Measurements from ENCODE around the gene HMCES. TPM values are rescaled to one million over a fixed set of nuclear protein-coding genes. Genes with fewer than 3 reads are reported as not detected.

The HMCES gene
- 47.3 and 52.5 TPM in 2 replicates for total RNA-seq

DNA sequence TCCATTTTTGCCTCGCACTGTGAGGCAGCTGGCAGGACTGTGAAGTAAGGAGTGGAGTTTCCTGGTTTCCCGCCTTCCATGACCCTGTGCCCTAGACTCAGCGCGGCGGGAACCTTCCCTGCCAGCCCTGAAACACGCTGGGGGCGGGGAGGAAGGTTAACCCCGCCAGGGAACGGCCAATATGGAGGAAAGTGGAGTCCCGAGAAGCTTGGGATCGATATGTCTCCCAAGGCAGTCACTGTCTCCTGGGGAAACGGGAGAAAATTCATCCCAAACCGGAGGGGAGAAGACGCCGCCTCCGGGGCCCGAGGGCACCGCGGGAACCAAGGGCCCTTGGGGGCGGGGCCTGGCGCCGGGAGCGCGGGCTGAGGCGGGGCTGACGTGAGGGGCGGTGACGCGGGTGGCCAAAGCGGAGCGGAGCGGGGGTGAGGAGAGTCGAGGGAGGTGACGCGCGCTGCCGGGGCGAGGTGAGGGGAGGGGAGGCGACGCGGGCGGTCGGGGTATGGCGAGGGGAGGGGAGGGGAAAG, at the start of gene HMCES:
Gene HMCES, plus strand, starts transcription at position 432 of the 527 bp plus-strand sequence. CDS start 863 bp downstream, outside the sequence.
- intact Hi-C loops (cut with micrococcal nuclease) = loop anchor here (1.0 kb wide), 9 partner anchors 29 to 615 kb away; partner anchors contain the start of genes CFAP92, COPG1, IFT122 and ISY1

GRCh38 chr3:129228891-129229585, 49.6 kb upstream of the HMCES start:
- intact Hi-C loops (cut with micrococcal nuclease) = no loop called here

DNA sequence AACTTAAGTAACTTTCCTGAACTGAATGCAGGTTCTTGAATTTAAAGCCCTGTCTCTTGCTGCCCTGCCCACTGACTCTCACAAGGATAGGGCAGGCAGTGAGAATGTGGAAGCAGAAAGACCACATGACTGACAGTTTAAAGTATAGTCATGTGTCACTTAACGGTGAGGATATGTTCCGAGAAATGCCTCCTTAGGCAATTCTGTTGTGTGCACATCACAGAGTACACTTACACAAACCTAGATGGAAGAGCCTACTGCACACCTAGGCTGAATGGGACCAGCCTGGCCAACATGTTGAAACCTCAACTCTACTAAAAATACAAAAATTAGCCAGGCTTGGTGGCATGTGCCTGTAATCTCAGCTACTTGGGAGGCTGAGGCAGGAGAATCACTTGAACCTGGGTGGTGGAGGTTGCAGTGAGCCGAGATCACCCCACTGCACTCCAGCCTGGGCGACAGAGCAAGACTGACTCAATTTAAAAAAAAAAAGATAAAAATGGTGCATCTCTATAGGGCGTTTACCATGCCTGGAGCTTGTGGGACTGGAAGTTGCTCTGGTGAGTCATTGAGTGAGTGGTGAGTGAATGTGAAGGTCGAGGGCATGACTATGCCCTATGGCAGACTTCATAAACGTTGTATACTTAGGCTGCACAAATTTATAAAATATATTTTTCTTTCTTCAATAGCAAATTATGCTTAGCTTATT, 48.2 kb upstream of the HMCES start:
- intact Hi-C loops (cut with micrococcal nuclease) = loop anchor here (1.0 to 2.0 kb wide), 4 partner anchors 9 to 46 kb away; partner anchors contain the start of gene COPG1

- intact Hi-C loops (cut with micrococcal nuclease) = loop anchor here (2.0 kb wide), 1 partner anchor 13 kb away; no protein-coding TSS in a partner anchor
These were observed 47.1 kb upstream of the HMCES start for GRCh38 chr3:129231331-129232119.

DNA sequence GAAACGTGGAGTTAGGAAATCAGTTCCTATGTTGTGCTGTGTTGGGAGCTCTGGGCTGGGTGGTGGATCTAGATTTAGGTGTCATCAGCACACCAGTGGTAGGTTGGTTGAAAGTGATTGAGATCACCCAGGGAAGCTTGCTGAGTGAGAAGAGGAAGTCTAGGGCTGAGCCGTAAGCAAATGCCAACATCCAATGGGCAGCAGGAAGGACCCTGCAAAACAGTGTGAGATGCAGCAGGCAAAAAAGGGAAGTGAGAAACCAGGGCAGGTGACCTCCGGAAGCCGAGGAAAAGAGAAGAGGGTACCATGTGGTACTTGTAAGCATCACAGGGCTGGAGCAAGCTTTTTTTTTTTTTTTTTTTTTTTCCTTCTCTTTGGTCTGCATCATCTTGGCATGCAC, 45.1 kb upstream of the HMCES start:
- intact Hi-C loops (cut with micrococcal nuclease) = no loop called here

DNA sequence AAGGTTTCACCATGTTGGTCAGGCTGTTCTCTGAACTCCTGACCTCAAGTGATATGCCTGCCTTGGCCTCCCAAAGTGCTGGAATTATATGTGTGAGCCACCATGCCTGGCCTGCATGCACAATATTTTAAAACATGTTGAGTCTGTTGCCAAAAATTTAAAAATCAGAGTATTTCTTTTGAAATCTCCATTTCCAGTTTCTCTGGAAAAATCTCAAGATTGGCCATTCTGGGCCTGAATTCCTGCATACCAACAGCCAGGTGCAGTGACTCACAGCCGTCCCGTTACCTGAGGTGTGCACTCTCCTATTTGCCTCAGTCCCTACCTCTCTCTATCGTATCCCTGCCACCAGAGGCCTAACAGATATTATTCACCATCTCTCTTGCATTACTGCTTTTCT, 44.2 kb upstream of the HMCES start:
- intact Hi-C loops (cut with micrococcal nuclease) = no loop called here

- intact Hi-C loops (cut with micrococcal nuclease) = no loop called here
These were observed 43.2 kb upstream of the HMCES start for GRCh38 chr3:129235344-129235917.

- intact Hi-C loops (cut with micrococcal nuclease) = loop anchor here (1.0 to 2.0 kb wide), 3 partner anchors 9 to 54 kb away; partner anchors contain the start of gene COPG1
These were observed 39.5 kb upstream of the HMCES start for GRCh38 chr3:129238945-129239705.

DNA sequence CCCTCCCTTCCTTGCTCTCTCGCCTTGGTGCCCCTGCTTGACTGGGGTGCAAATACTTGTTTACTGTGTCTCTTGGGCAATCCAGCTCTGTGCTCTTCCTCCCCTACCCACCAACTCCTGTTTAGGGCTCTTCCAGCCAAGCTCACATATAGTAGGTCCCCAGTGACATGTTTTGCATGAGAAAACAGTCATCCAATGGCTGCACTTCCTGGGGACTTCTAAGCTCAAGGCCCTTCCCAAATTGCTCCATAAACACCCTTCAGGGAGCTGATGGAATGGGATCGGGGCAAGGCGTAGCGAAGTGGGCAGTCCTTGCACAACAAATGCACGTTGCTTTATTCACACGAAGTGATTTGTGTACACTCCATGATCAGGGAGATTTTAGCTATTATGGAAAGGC, 38.7 kb upstream of the HMCES start:
- intact Hi-C loops (cut with micrococcal nuclease) = loop anchor here (1.0 to 2.0 kb wide), 3 partner anchors 9 to 55 kb away; partner anchors contain the start of gene COPG1

DNA sequence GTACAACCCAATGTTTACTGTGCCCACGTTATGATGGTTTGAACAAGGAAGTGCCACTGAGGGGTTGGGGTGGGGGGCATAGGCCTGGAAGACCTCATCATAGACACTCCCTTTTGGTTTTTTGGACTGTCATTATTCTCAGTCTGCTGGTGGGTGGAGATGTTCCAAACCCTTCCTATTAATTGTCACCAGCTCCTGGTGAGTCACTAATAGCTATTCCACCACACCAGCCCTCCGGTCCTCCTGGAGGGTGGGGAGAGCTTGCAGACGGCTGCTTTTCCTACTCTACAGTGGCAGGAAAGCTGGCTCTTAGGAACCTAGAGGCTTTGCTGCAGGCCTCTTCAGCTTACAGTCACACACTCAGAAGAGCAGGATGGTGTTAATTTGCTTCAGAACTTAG, 38.2 kb upstream of the HMCES start:
- intact Hi-C loops (cut with micrococcal nuclease) = no loop called here

DNA sequence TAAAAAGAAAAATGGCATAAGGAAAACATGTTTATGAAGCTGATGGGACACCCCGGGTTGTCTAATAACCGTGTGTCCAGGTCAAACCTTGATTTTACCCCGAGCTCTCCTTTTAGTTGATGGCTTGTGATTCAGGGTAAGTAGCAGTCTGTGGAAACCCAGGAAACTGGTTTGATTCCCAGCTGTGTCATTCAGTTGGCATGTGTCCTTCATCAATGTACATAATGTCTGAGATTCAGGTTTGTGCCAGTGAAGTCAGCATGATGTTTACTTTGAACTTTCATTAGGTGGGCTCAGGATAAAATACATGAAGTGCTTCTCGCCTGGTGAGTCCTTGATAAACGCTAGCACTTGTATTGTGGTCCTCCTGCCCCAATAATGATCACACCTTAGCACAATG, 33.5 kb upstream of the HMCES start:
- intact Hi-C loops (cut with micrococcal nuclease) = loop anchor here (1.0 to 5.0 kb wide), 8 partner anchors 14 to 443 kb away; partner anchors contain the start of gene ISY1

GRCh38 chr3:129245641-129246306, 32.9 kb upstream of the HMCES start:
- intact Hi-C loops (cut with micrococcal nuclease) = loop anchor here (1.0 to 5.0 kb wide), 8 partner anchors 15 to 443 kb away; partner anchors contain the start of gene ISY1

DNA sequence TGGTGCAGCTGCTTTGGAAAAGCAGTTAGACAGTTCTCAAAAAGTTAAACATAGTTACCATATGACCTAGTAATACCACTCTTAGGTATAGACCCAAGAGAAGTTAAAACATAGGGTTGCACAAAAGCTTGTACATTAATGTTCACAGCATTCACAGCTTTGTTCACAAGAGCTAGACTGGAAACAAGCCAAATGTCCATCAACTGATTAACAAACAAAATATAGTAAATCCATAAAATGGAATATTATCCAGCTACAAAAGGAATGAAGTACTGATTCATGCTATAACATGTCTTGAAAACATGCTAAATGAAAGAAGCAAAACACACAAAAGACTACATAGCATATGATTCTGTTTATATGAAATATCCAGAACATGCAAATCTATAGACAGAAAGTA, 32.0 kb upstream of the HMCES start:
- intact Hi-C loops (cut with micrococcal nuclease) = loop anchor here (5.0 kb wide), 1 partner anchor 444 kb away; no protein-coding TSS in a partner anchor

GRCh38 chr3:129248286-129248979, 30.2 kb upstream of the HMCES start:
- intact Hi-C loops (cut with micrococcal nuclease) = loop anchor here (2.0 to 5.0 kb wide), 2 partner anchors 66 to 446 kb away; no protein-coding TSS in a partner anchor

- intact Hi-C loops (cut with micrococcal nuclease) = loop anchor here (1.0 to 5.0 kb wide), 15 partner anchors 10 to 1126 kb away; partner anchors contain the start of genes ACAD9, CFAP92, HMCES and IFT122
These were observed 29.2 kb upstream of the HMCES start, which contains the start of gene COPG1 for GRCh38 chr3:129249284-129250065. Gene COPG1 (plus strand): TSS chr3:129249606. CDS start chr3:129249710, 104 bp downstream.

DNA sequence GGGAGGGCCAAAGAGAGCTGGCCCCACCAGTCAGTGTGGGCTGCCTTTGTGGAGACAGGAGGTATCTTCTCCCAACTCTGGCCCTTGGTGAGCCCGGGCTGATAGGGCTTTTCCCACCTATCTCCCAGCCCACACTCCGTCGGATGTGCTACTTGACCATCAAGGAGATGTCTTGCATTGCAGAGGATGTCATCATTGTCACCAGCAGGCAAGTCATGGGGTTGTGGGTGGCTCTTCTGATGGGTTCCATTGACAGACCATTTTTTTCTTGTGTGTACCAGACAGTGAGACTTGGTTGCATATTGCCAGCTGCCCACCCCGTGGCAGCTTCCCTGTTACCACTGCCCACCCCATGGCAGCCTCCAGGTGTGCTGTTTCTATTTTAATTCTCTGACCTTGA, 25.9 kb upstream of the HMCES start:
- intact Hi-C loops (cut with micrococcal nuclease) = no loop called here

- intact Hi-C loops (cut with micrococcal nuclease) = no loop called here
These were observed 24.0 kb upstream of the HMCES start for GRCh38 chr3:129254536-129255230.

All from T-helper 1 cell treated with Interleukin-12 subunit alpha and Interleukin-12 subunit beta and Interleukin-4 antibody, amounts not matched to agents 30 ng/mL and 1 ng/mL, for 36 hours (primary cell).